ENCODE results near the gene MATN4. TPM values are rescaled to one million over a fixed set of nuclear protein-coding genes. Genes with fewer than 3 reads are reported as not detected.
A peak's percentile ranks its signal among the peaks of the same experiment; 100 is the strongest.

Gene MATN4
- total and polyA plus RNA-seq, 2 of the 13 experiments (the other 11 are each of a cell fraction or from before 2014, with no cell fraction given) = not detected

DNA sequence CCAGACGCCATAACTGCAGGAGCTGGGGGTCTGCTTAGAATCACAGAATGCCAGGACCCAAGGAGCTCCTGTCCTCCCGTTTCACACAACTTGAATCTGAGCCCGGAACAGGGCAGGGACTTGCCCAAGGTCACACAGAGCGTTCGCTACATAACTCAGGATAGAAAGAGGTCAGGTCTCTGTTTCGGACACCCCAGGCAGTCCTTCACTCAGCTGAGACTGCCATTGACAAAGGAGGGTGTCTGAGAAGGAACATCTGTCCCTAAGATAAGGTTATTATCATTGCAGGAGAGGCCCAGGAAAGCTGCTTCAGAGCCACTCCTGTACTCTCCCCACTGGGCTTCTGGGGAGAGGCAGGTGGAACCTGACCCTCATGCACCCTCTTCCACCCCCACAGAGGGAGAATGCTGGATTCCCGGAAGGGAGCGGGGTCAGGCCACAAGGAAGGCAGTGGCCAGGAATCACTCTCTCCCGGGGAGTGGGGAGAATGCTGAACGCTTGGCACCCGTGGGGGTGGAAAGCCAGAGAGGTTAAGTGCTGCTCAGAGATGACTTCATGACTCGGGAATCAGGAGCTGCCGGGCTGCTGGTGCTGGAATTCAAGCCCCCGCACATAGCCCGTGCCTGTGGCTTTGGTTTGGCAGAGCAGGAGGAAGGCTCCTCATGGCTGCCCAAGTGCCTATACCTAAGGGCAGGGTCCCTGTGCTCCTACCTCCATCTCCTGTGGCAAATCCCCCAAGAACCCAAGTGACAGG, 29.4 kb upstream of the MATN4 start (continued):
- TF ChIP-seq U2AF1 (optimal IDR thresholded peaks at IDR 0.05; ENCODE audit: low read depth, low read length) (no peak), DNMT3B (CRISPR knock-in tag; conservative IDR thresholded peaks at IDR 0.05) (peak; percentile 48; the same call in 1 of the 2 replicates), HHEX (CRISPR knock-in tag; IDR thresholded peaks at IDR 0.05) (no peak), TCF12 (IDR thresholded peaks at IDR 0.05) (no peak), TCF12 (CRISPR knock-in tag; IDR thresholded peaks at IDR 0.05) (no peak; the same call in 1 of the 2 replicates), SNAPC2 (CRISPR knock-in tag; IDR thresholded peaks at IDR 0.05) (no peak), NRL (CRISPR knock-in tag; IDR thresholded peaks at IDR 0.05; ENCODE audit: borderline replicate concordance) (peak; percentile 66; the same call in 1 of the 2 replicates), MIXL1 (CRISPR knock-in tag; IDR thresholded peaks at IDR 0.05) (no peak)
- TF ChIP-seq, protein P1, sequence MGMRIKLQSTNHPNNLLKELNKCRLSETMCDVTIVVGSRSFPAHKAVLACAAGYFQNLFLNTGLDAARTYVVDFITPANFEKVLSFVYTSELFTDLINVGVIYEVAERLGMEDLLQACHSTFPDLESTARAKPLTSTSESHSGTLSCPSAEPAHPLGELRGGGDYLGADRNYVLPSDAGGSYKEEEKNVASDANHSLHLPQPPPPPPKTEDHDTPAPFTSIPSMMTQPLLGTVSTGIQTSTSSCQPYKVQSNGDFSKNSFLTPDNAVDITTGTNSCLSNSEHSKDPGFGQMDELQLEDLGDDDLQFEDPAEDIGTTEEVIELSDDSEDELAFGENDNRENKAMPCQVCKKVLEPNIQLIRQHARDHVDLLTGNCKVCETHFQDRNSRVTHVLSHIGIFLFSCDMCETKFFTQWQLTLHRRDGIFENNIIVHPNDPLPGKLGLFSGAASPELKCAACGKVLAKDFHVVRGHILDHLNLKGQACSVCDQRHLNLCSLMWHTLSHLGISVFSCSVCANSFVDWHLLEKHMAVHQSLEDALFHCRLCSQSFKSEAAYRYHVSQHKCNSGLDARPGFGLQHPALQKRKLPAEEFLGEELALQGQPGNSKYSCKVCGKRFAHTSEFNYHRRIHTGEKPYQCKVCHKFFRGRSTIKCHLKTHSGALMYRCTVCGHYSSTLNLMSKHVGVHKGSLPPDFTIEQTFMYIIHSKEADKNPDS (CRISPR knock-in tag; IDR thresholded peaks at IDR 0.05) = 0 out of 2 replicates have a peak, but pooled peaks have one; percentile 6
- TF ChIP-seq, protein P2, sequence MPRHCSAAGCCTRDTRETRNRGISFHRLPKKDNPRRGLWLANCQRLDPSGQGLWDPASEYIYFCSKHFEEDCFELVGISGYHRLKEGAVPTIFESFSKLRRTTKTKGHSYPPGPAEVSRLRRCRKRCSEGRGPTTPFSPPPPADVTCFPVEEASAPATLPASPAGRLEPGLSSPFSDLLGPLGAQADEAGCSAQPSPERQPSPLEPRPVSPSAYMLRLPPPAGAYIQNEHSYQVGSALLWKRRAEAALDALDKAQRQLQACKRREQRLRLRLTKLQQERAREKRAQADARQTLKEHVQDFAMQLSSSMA (CRISPR knock-in tag; IDR thresholded peaks at IDR 0.05) = no peak
- TF ChIP-seq, protein P3, sequence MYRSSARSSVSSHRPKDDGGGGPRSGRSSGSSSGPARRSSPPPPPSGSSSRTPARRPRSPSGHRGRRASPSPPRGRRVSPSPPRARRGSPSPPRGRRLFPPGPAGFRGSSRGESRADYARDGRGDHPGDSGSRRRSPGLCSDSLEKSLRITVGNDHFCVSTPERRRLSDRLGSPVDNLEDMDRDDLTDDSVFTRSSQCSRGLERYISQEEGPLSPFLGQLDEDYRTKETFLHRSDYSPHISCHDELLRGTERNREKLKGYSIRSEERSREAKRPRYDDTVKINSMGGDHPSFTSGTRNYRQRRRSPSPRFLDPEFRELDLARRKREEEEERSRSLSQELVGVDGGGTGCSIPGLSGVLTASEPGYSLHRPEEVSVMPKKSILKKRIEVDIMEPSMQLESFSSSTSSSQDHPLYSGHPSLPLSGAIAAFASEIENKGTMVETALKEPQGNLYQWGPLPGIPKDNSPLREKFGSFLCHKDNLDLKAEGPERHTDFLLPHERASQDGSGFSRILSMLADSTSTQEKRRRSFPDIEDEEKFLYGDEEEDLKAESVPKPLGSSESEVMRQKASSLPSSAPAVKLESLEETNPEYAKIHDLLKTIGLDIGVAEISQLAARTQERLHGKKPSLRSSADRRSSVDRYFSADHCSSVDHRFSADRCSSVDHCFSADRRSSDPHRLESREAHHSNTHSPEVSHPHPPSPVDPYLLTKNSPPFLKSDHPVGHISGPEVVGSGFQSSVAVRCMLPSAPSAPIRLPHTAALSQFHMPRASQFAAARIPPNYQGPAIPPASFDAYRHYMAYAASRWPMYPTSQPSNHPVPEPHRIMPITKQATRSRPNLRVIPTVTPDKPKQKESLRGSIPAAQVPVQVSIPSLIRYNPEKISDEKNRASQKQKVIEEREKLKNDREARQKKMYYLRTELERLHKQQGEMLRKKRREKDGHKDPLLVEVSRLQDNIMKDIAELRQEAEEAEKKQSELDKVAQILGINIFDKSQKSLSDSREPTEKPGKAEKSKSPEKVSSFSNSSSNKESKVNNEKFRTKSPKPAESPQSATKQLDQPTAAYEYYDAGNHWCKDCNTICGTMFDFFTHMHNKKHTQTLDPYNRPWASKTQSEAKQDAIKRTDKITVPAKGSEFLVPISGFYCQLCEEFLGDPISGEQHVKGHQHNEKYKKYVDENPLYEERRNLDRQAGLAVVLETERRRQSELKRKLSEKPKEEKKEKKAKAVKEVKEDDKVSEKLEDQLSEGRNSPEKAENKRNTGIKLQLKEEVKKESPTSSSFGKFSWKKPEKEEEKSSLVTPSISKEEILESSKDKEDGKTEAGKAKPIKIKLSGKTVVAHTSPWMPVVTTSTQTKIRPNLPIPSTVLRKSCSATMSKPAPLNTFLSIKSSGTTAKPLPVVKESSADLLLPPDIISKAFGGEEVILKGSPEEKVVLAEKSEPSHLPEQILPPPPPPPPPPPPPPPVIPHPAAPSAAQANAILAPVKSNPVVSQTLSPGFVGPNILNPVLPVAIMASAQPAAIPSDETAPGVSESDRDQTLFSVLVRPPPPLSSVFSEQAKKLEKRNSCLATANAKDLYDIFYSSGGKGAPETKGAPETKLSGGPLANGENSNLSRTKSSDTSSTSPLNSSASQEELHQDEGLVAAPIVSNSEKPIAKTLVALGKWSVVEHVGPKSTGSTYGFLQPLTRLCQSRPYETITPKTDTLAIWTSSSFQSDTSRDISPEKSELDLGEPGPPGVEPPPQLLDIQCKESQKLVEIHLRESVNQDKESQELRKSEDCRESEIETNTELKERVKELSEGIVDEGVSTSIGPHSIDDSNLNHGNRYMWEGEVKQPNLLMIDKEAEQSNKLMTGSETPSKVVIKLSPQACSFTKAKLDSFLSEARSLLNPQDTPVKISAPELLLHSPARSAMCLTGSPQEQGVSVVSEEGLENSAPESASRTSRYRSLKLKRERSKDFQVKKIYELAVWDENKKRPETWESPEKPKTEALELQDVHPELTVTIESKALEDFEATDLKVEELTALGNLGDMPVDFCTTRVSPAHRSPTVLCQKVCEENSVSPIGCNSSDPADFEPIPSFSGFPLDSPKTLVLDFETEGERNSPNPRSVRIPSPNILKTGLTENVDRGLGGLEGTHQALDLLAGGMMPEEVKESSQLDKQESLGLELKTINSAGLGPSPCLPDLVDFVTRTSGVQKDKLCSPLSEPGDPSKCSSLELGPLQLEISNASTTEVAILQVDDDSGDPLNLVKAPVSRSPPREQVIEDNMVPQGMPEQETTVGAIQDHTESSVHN (CRISPR knock-in tag; IDR thresholded peaks at IDR 0.05) = no peak
- TF ChIP-seq, protein P4, sequence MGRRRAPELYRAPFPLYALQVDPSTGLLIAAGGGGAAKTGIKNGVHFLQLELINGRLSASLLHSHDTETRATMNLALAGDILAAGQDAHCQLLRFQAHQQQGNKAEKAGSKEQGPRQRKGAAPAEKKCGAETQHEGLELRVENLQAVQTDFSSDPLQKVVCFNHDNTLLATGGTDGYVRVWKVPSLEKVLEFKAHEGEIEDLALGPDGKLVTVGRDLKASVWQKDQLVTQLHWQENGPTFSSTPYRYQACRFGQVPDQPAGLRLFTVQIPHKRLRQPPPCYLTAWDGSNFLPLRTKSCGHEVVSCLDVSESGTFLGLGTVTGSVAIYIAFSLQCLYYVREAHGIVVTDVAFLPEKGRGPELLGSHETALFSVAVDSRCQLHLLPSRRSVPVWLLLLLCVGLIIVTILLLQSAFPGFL (CRISPR knock-in tag; IDR thresholded peaks at IDR 0.05) = no peak
- TF ChIP-seq, protein P5, sequence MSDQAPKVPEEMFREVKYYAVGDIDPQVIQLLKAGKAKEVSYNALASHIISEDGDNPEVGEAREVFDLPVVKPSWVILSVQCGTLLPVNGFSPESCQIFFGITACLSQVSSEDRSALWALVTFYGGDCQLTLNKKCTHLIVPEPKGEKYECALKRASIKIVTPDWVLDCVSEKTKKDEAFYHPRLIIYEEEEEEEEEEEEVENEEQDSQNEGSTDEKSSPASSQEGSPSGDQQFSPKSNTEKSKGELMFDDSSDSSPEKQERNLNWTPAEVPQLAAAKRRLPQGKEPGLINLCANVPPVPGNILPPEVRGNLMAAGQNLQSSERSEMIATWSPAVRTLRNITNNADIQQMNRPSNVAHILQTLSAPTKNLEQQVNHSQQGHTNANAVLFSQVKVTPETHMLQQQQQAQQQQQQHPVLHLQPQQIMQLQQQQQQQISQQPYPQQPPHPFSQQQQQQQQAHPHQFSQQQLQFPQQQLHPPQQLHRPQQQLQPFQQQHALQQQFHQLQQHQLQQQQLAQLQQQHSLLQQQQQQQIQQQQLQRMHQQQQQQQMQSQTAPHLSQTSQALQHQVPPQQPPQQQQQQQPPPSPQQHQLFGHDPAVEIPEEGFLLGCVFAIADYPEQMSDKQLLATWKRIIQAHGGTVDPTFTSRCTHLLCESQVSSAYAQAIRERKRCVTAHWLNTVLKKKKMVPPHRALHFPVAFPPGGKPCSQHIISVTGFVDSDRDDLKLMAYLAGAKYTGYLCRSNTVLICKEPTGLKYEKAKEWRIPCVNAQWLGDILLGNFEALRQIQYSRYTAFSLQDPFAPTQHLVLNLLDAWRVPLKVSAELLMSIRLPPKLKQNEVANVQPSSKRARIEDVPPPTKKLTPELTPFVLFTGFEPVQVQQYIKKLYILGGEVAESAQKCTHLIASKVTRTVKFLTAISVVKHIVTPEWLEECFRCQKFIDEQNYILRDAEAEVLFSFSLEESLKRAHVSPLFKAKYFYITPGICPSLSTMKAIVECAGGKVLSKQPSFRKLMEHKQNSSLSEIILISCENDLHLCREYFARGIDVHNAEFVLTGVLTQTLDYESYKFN (CRISPR knock-in tag; conservative IDR thresholded peaks at IDR 0.05) = no peak; the same call in 1 of the 2 replicates
